GM12872 (cell line): ENCODE measurements around the gene ZNF865.

Experiments
- TF ChIP-seq, protein P1 (sequence below): IDR thresholded peaks from 3 replicates; pipeline ENCODE4 v1.5.1; 2011; ENCODE audit warnings: low read depth, mild to moderate bottlenecking, low read length, moderate library complexity; ENCODE audit not compliant: insufficient read depth

Gene ZNF865

DNA sequence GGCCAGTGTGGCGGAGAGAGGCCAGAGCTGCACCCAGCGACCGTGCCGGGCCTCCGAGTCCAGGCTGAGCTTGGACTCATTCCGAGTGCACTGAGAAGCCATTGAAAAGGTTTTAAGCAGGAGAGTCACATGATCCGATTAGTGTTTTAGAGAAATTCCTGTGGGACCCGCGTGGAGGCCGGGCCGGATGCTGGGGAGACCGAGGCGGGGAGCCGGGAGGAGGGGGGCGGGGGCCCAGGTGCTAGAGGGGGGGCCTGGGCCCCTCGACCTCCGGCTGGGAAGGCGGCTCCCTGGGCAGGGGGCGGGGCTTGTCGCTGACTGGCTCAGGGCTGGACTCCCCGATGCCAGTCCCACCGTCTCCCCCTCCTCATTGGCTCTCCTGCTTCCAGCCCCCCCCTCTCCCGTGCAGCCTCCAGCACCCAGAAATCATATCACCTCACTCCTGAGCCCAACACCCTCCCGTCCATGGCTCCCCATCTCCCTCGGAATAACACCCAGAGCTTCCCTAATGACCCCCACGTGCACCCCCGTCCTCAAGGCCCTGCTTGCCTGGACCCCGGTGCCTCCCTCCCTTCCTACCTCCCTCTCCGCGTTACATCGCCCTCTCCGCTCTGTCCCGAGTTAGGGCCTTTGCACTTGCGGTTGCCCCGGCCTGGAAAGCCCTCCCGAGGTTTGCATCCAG, 19.6 kb upstream of the ZNF865 start:
- TF ChIP-seq, protein P1, sequence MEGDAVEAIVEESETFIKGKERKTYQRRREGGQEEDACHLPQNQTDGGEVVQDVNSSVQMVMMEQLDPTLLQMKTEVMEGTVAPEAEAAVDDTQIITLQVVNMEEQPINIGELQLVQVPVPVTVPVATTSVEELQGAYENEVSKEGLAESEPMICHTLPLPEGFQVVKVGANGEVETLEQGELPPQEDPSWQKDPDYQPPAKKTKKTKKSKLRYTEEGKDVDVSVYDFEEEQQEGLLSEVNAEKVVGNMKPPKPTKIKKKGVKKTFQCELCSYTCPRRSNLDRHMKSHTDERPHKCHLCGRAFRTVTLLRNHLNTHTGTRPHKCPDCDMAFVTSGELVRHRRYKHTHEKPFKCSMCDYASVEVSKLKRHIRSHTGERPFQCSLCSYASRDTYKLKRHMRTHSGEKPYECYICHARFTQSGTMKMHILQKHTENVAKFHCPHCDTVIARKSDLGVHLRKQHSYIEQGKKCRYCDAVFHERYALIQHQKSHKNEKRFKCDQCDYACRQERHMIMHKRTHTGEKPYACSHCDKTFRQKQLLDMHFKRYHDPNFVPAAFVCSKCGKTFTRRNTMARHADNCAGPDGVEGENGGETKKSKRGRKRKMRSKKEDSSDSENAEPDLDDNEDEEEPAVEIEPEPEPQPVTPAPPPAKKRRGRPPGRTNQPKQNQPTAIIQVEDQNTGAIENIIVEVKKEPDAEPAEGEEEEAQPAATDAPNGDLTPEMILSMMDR, result no peak

DNA sequence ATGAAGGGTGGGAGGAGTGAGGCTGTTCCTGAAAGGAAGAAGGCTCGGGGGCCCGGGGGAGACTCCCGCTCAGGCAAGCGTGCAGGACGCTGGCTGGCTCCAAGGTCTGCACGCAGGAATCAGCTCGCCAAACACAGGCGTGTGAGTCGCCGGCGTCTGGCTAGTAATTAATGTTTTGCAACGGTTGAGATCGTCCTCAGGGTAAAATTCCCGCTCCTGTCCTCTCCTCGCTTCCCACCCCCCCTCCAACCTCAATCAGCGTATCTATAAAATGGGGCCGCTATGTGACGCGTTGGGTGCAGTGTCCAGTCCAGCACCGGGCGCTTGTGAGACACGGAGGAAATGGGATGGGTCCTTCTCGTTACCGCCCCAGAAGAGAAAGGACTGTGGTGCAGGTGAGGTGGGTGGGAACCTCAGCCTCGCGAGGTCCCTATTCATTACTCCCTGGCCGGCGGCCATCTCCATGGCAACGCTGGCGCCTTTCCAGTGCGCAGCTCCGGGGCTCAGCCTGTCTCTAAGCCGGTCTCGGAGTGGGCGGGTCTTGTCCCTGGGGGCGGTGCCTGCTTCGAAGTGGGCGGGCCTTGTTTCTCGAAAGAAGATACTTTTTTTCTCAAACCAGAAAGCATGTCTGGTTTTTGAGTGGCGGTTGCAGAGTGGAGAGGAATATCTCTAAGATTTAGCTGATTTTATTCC, 18.3 kb upstream of the ZNF865 start:
- TF ChIP-seq, protein P1, result no peak

DNA sequence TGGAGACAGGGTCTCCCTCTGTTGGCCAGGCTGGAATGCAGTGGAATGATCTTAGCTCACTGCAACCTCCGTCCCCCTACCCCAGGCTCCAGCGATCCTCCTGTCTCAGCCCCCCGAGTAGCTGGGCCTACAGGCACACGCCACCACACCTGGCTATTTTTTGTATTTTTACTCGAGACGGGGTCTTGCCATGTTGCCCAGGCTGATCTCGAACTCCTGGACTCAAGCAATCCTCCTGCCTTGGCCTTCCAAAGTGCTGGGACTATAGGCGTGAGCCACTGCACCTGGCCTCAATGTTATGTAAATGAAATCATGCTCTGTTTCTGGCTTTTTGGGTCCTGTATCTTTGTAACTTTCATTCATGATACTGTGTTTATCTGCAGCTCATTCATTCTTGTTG, 16.7 kb upstream of the ZNF865 start:
- TF ChIP-seq, protein P1, result no peak

DNA sequence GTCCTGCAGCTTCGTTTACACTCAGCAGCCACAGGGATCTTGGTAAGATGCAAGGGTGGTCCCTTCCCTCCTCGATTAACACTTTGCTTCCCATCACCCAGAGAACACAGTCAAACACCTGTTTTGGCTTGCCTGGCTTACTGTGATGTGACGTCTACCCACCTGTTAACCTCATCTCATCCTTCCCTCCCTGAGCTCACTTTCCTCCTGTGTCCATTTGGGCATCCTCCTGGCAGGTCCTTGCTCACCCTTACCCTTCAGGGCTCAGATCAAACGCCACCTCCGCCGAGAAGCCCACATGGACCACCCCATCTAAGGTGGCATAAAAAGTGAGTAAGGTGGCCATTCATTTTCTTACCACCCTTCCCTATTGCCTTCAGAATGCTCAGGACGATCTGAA, 15.3 kb upstream of the ZNF865 start:
- TF ChIP-seq, protein P1, result no peak

DNA sequence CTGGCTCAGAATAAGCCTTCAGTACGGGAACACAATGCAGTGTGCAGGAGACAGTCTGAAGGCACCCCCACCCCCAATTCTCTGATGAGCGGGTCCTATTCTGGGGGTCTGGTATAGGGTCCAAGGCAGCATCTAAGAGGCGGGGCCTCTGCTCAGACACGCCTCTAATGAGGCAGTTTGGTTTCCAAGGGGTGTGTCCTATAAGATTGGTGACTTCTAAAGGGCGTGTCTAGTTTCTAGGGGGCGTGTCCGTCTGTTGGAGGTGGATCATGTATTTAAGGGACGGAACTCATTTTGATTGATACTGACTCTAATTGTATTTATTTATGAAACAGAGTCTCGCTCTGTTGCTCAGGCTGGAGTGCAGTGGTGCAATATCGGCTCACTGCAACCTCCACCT, 14.8 kb upstream of the ZNF865 start:
- TF ChIP-seq, protein P1, result no peak

DNA sequence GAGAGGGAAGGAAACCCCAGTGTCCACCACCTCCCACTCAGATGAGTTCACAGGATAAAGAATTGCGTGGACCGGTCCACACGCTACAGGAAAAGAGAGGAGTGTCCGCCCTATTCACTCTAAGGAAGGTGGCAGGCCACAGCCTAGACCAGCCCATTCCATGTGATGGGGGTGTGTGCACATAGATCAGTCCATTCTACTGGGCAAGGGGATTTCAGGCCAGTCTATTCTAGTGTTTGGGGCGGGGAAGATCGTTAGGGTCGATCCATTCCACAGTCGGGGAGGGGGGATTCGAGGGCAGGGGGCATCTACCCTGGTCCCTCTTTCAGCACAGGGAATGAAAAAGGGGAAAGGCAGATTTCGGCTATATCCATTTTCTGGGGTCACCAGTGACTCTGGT, 13.9 kb upstream of the ZNF865 start:
- TF ChIP-seq, protein P1, result no peak

DNA sequence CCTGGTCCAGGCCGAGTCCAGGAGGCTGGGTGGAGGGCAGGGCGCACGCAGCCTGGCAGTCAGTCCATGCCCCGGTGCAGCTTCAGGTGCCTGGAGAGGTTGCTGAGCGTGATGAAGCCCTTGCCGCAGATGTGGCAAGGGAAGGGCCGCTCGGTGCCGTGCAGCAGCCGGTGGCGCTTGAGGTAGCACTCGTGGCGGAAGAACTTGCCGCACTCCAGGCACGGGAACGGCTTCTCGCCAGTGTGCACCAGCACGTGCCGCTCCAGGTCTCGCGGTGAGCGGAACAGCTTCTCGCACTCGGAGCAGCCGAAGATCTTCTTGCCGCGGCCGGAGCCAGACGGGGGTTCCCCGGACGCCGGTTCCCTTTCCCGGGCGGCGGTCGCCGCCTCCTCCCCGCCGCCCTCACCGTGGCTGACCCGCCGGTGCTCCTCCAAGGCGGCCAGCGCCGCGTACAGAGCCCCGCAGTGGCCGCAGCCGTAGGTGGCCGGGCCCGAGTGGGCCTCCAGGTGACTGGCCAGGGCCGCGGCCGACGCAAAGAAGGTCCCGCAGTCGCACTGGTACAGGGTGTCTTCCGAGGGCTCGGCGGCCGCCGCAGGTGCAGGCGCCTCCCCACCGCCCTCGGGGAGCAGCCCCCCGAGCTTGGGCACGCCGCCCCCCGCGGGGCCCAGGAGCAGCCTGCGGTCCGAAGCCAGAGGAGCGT, 12.9 kb upstream of the ZNF865 start:
- TF ChIP-seq, protein P1, result no peak
